Stimulated activated naive CD8-positive, alpha-beta T cell treated with anti-CD3 and anti-CD28 coated beads, Interleukin-15, Interleukin-2, amounts not matched to agents 100 ng/mL and 50 ng/mL, for 24 hours (primary cell): ENCODE measurements around the gene NMRAL1.

Experiments used
- H3K27ac Mint-ChIP-seq: one replicate; pipeline ENCODE4 v1.8.0; 2021; ENCODE audit warnings: mild to moderate bottlenecking, mixed read lengths
- H3K27me3 Mint-ChIP-seq: one replicate; pipeline ENCODE4 v1.8.0; 2021; ENCODE audit warnings: mixed read lengths
- H3K36me3 Mint-ChIP-seq: one replicate; pipeline ENCODE4 v1.8.0; 2021; ENCODE audit warnings: low read depth, mixed read lengths
- H3K4me1 Mint-ChIP-seq: one replicate; pipeline ENCODE4 v1.8.0; 2021; ENCODE audit warnings: low read depth, mixed read lengths
- H3K4me3 Mint-ChIP-seq: one replicate; pipeline ENCODE4 v1.8.0; 2021; ENCODE audit warnings: mild to moderate bottlenecking, mixed read lengths
- H3K9me3 Mint-ChIP-seq: one replicate; pipeline ENCODE4 v1.8.0; 2021; ENCODE audit warnings: mixed read lengths

NMRAL1 gene

GRCh38 chr16:4510131-4510530 is 35.7 kb upstream of the NMRAL1 start:
- H3K4me1 Mint-ChIP-seq = peaks cover 40% of the 10 kb centered on the region
- peaks cover 46% of the 10 kb centered on the region for H3K36me3 Mint-ChIP-seq
- H3K27ac Mint-ChIP-seq = peak overlapping the region; percentile 34

GRCh38 chr16:4509420-4509819 is 35.0 kb upstream of the NMRAL1 start:
- Mint-ChIP-seq H3K27me3 (no peaks in the 10 kb centered on the region), H3K9me3 (no peaks in the 10 kb centered on the region), H3K36me3 (peaks cover 46% of the 10 kb centered on the region), H3K27ac (no peak overlapping the region), H3K4me1 (peaks cover 40% of the 10 kb centered on the region), H3K4me3 (no peak overlapping the region)

More at GRCh38 chr16:4510131-4510530, 35.7 kb upstream of the NMRAL1 start:
- H3K4me3 Mint-ChIP-seq = no peak overlapping the region
- no peaks in the 10 kb centered on the region for H3K27me3 Mint-ChIP-seq
- H3K9me3 Mint-ChIP-seq = no peaks in the 10 kb centered on the region

- H3K4me1 Mint-ChIP-seq = peaks cover 40% of the 10 kb centered on the region
- no peak overlapping the region for H3K27ac Mint-ChIP-seq
- peaks cover 46% of the 10 kb centered on the region for H3K36me3 Mint-ChIP-seq
- H3K9me3 Mint-ChIP-seq = no peaks in the 10 kb centered on the region
- H3K27me3 Mint-ChIP-seq = no peaks in the 10 kb centered on the region
- no peak overlapping the region for H3K4me3 Mint-ChIP-seq
Measured at GRCh38 chr16:4508806-4509205, 34.4 kb upstream of the NMRAL1 start.

- H3K27ac Mint-ChIP-seq = peak overlapping the region; percentile 73
- no peaks in the 10 kb centered on the region for H3K27me3 Mint-ChIP-seq
- no peaks in the 10 kb centered on the region for H3K9me3 Mint-ChIP-seq
- peaks cover 43% of the 10 kb centered on the region for H3K36me3 Mint-ChIP-seq
- no peak overlapping the region for H3K4me3 Mint-ChIP-seq
- H3K4me1 Mint-ChIP-seq = peaks cover 41% of the 10 kb centered on the region
Measured at GRCh38 chr16:4507588-4508345, 33.3 kb upstream of the NMRAL1 start.

- Mint-ChIP-seq H3K9me3 (no peaks in the 10 kb centered on the region), H3K27ac (peak overlapping the region; percentile 73), H3K36me3 (peaks cover 33% of the 10 kb centered on the region), H3K27me3 (no peaks in the 10 kb centered on the region), H3K4me3 (peak overlapping the region; percentile 8), H3K4me1 (peaks cover 48% of the 10 kb centered on the region)
Measured at GRCh38 chr16:4506450-4506849, 32.0 kb upstream of the NMRAL1 start.

- no peaks in the 10 kb centered on the region for H3K9me3 Mint-ChIP-seq
- H3K4me3 Mint-ChIP-seq = peak overlapping the region; percentile 58
- H3K4me1 Mint-ChIP-seq = peaks cover 57% of the 10 kb centered on the region
- peaks cover 24% of the 10 kb centered on the region for H3K36me3 Mint-ChIP-seq
- no peaks in the 10 kb centered on the region for H3K27me3 Mint-ChIP-seq
- peak overlapping the region; percentile 73 for H3K27ac Mint-ChIP-seq
Measured at GRCh38 chr16:4505356-4506147, 31.1 kb upstream of the NMRAL1 start.

- Mint-ChIP-seq H3K9me3 (no peaks in the 10 kb centered on the region), H3K4me3 (no peak overlapping the region), H3K4me1 (peaks cover 91% of the 10 kb centered on the region), H3K36me3 (peaks cover 17% of the 10 kb centered on the region), H3K27me3 (no peaks in the 10 kb centered on the region), H3K27ac (no peak overlapping the region)
Measured at GRCh38 chr16:4501071-4501478, 26.6 kb upstream of the NMRAL1 start.

- peaks cover 12% of the 10 kb centered on the region for H3K36me3 Mint-ChIP-seq
- no peak overlapping the region for H3K4me3 Mint-ChIP-seq
- no peaks in the 10 kb centered on the region for H3K27me3 Mint-ChIP-seq
- peaks cover 91% of the 10 kb centered on the region for H3K4me1 Mint-ChIP-seq
- H3K9me3 Mint-ChIP-seq = no peaks in the 10 kb centered on the region
- H3K27ac Mint-ChIP-seq = no peak overlapping the region
Measured at GRCh38 chr16:4500272-4500671, 25.8 kb upstream of the NMRAL1 start.

- Mint-ChIP-seq H3K27ac (no peak overlapping the region), H3K4me3 (no peak overlapping the region), H3K9me3 (no peaks in the 10 kb centered on the region), H3K4me1 (peaks cover 88% of the 10 kb centered on the region), H3K27me3 (no peaks in the 10 kb centered on the region), H3K36me3 (peaks cover 12% of the 10 kb centered on the region)
Measured at GRCh38 chr16:4499196-4499555, 24.8 kb upstream of the NMRAL1 start.

GRCh38 chr16:4498546-4499195 is 24.2 kb upstream of the NMRAL1 start:
- Mint-ChIP-seq H3K27me3 (no peaks in the 10 kb centered on the region), H3K4me3 (no peak overlapping the region), H3K4me1 (peaks cover 85% of the 10 kb centered on the region), H3K36me3 (peaks cover 12% of the 10 kb centered on the region), H3K27ac (peak overlapping the region; percentile 19), H3K9me3 (no peaks in the 10 kb centered on the region)

GRCh38 chr16:4496305-4496704 is 21.9 kb upstream of the NMRAL1 start:
- H3K9me3 Mint-ChIP-seq = no peaks in the 10 kb centered on the region

GRCh38 chr16:4495766-4496165 is 21.3 kb upstream of the NMRAL1 start:
- no peak overlapping the region for H3K27ac Mint-ChIP-seq
- no peaks in the 10 kb centered on the region for H3K9me3 Mint-ChIP-seq
- H3K4me3 Mint-ChIP-seq = no peak overlapping the region
- H3K36me3 Mint-ChIP-seq = peaks cover 13% of the 10 kb centered on the region
- H3K4me1 Mint-ChIP-seq = peaks cover 80% of the 10 kb centered on the region
- H3K27me3 Mint-ChIP-seq = no peaks in the 10 kb centered on the region

More at GRCh38 chr16:4496305-4496704, 21.9 kb upstream of the NMRAL1 start:
- no peak overlapping the region for H3K4me3 Mint-ChIP-seq
- no peaks in the 10 kb centered on the region for H3K27me3 Mint-ChIP-seq
- H3K4me1 Mint-ChIP-seq = peaks cover 80% of the 10 kb centered on the region
- peaks cover 12% of the 10 kb centered on the region for H3K36me3 Mint-ChIP-seq
- H3K27ac Mint-ChIP-seq = no peak overlapping the region

GRCh38 chr16:4494746-4495490 is 20.5 kb upstream of the NMRAL1 start:
- H3K9me3 Mint-ChIP-seq = no peaks in the 10 kb centered on the region
- H3K27ac Mint-ChIP-seq = peak overlapping the region; percentile 28
- no peaks in the 10 kb centered on the region for H3K27me3 Mint-ChIP-seq
- H3K4me1 Mint-ChIP-seq = peaks cover 81% of the 10 kb centered on the region
- peaks cover 18% of the 10 kb centered on the region for H3K36me3 Mint-ChIP-seq
- no peak overlapping the region for H3K4me3 Mint-ChIP-seq

GRCh38 chr16:4491898-4492297 is 17.5 kb upstream of the NMRAL1 start:
- H3K27ac Mint-ChIP-seq = peak overlapping the region; percentile 40

More at GRCh38 chr16:4491898-4492297, 17.5 kb upstream of the NMRAL1 start:
- peaks cover 22% of the 10 kb centered on the region for H3K36me3 Mint-ChIP-seq
- no peaks in the 10 kb centered on the region for H3K27me3 Mint-ChIP-seq
- no peaks in the 10 kb centered on the region for H3K9me3 Mint-ChIP-seq
- H3K4me3 Mint-ChIP-seq = no peak overlapping the region
- peaks cover 78% of the 10 kb centered on the region for H3K4me1 Mint-ChIP-seq
